ENCODE measurements around the gene NCCRP1. TPM values are rescaled to one million over a fixed set of nuclear protein-coding genes. Genes with fewer than 3 reads are reported as not detected.

Gene NCCRP1
- total RNA-seq, 1 donor from 2014 or later = not detected

- TF ChIP-seq, protein P1, sequence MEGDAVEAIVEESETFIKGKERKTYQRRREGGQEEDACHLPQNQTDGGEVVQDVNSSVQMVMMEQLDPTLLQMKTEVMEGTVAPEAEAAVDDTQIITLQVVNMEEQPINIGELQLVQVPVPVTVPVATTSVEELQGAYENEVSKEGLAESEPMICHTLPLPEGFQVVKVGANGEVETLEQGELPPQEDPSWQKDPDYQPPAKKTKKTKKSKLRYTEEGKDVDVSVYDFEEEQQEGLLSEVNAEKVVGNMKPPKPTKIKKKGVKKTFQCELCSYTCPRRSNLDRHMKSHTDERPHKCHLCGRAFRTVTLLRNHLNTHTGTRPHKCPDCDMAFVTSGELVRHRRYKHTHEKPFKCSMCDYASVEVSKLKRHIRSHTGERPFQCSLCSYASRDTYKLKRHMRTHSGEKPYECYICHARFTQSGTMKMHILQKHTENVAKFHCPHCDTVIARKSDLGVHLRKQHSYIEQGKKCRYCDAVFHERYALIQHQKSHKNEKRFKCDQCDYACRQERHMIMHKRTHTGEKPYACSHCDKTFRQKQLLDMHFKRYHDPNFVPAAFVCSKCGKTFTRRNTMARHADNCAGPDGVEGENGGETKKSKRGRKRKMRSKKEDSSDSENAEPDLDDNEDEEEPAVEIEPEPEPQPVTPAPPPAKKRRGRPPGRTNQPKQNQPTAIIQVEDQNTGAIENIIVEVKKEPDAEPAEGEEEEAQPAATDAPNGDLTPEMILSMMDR (IDR thresholded peaks at IDR 0.05; ENCODE audit: borderline replicate concordance) = no peak
- Histone ChIP-seq H3K27ac (replicated peaks) (no peak overlapping the region), H3K4me1 (peaks cover 5% of the 10 kb centered on the region), H3K36me3 (no peaks in the 10 kb centered on the region), H3K27me3 (ENCODE audit: low read depth) (peaks cover 97% of the 10 kb centered on the region), H3K9me3 (replicated peaks) (no peaks in the 10 kb centered on the region), H3K4me3 (no peak overlapping the region)
- intact Hi-C loops (cut with micrococcal nuclease) = no loop called here
- DNase-seq = no peak
Observed at GRCh38 chr19:39193803-39194202, 3.0 kb upstream of the NCCRP1 start.

DNA sequence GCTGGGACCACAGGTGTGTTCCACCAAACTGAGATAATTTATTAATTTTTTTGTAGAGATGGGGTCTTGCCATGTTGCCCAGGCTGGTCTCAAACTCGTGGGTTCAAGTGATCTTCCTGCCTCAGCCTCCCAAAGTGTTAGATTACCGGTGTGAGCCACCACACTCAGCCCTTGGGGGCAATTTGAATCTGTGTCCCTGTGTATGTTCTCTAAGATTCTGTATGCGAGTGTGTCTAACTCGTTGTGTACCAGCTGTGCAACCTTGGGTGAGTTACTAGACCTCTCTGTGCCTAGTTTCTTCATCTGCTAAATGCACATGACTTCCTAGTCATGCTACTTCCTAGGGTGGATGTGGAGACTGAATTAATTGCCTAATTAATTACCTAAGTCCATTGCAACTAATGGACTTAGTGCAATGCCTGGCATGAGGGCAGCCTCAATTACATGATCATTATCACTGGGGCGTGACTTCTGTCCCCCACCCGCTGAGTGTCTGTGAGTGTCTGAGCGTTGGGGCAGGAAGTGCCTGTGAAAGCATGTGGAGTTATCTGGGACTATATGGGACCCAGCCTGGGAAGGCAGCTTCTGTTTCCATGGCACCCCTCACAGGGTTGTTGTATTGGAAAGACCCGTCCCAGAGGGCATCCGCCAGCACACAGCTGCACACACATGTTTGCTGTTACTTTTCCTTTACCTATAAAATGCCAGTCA, 1.8 kb upstream of the NCCRP1 start:
- H3K36me3 ChIP-seq = no peaks in the 10 kb centered on the region
- peaks cover 5% of the 10 kb centered on the region for H3K4me1 ChIP-seq
- peaks cover 97% of the 10 kb centered on the region for H3K27me3 ChIP-seq (ENCODE audit: low read depth)
- no peak overlapping the region for H3K4me3 ChIP-seq
- no peaks in the 10 kb centered on the region for H3K9me3 ChIP-seq (replicated peaks)
- no peak overlapping the region for H3K27ac ChIP-seq (replicated peaks)
- TF ChIP-seq, protein P1 (IDR thresholded peaks at IDR 0.05; ENCODE audit: borderline replicate concordance) = no peak
- no peak for DNase-seq
- intact Hi-C loops (cut with micrococcal nuclease) = no loop called here

- intact Hi-C loops (cut with micrococcal nuclease) = no loop called here
- peaks cover 97% of the 10 kb centered on the region for H3K27me3 ChIP-seq (ENCODE audit: low read depth)
Observed at GRCh38 chr19:39195755-39196154, 1.0 kb upstream of the NCCRP1 start.

GRCh38 chr19:39196320-39196719, 444 bp upstream of the NCCRP1 start:
- no peak overlapping the region for H3K4me3 ChIP-seq
- TF ChIP-seq, protein P1 (IDR thresholded peaks at IDR 0.05; ENCODE audit: borderline replicate concordance) = no peak
- intact Hi-C loops (cut with micrococcal nuclease) = no loop called here

More at GRCh38 chr19:39195755-39196154, 1.0 kb upstream of the NCCRP1 start:
- TF ChIP-seq, protein P1 (IDR thresholded peaks at IDR 0.05; ENCODE audit: borderline replicate concordance) = no peak
- no peaks in the 10 kb centered on the region for H3K36me3 ChIP-seq
- peaks cover 5% of the 10 kb centered on the region for H3K4me1 ChIP-seq
- no peaks in the 10 kb centered on the region for H3K9me3 ChIP-seq (replicated peaks)
- no peak overlapping the region for H3K27ac ChIP-seq (replicated peaks)
- DNase-seq = no peak
- no peak overlapping the region for H3K4me3 ChIP-seq

DNA sequence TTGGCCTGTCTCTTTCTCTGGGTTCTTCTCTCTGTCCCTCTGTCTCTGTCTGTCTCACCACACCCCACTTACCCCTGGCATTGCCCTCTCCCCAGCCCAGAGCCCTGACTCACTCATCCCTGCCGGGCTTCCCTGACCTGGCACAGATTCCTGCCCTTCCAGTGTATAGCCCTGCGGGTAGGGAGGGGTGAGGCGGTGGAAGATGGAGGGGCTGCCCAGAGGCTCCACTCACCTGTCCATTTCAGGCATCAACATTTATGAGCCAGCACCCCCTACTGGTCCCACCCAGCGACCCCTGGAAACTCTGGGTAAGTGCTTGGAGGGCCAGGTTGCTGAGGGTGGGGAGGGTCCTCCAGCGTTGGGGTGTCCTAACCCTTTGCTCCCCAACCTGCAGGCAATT, 1.0 kb downstream of the NCCRP1 start:
- H3K4me3 ChIP-seq = no peak overlapping the region
- H3K4me1 ChIP-seq = peaks cover 5% of the 10 kb centered on the region
- intact Hi-C loops (cut with micrococcal nuclease) = no loop called here
- TF ChIP-seq, protein P1 (IDR thresholded peaks at IDR 0.05; ENCODE audit: borderline replicate concordance) = no peak
- H3K9me3 ChIP-seq (replicated peaks) = no peaks in the 10 kb centered on the region
- H3K36me3 ChIP-seq = no peaks in the 10 kb centered on the region
- no peak for DNase-seq
- peaks cover 97% of the 10 kb centered on the region for H3K27me3 ChIP-seq (ENCODE audit: low read depth)
- no peak overlapping the region for H3K27ac ChIP-seq (replicated peaks)

More at GRCh38 chr19:39196320-39196719, 444 bp upstream of the NCCRP1 start:
- H3K36me3 ChIP-seq = no peaks in the 10 kb centered on the region
- H3K27ac ChIP-seq (replicated peaks) = no peak overlapping the region
- peaks cover 5% of the 10 kb centered on the region for H3K4me1 ChIP-seq
- peaks cover 97% of the 10 kb centered on the region for H3K27me3 ChIP-seq (ENCODE audit: low read depth)
- no peaks in the 10 kb centered on the region for H3K9me3 ChIP-seq (replicated peaks)
- no peak for DNase-seq

Data from left ventricle myocardium inferior (tissue), 1 donor.